Sigmoid colon (tissue), 4 donors: ENCODE data around the gene POU6F2.

Source experiments
- CTCF ChIP-seq, 4 experiments: fragments of 450-650 bp in 3 of 4; fragments of 200-600 bp in 1 of 4; IDR thresholded peaks; one replicate each; pipeline ENCODE4 v1.5.1; 2016 to 2019; ENCODE audit warnings: antibody characterized with exemption in 4 of 4, mild to moderate bottlenecking in 3 of 4, moderate library complexity in 2 of 4
- POLR2A ChIP-seq, 2 donors: fragments of 450-650 bp; IDR thresholded peaks; one replicate each; pipeline ENCODE4 v1.6.1; 2016; ENCODE audit warnings: antibody characterized with exemption in 2 of 2, mild to moderate bottlenecking in 2 of 2, moderate library complexity in 2 of 2
- POLR2AphosphoS5 ChIP-seq, 4 donors: sonication (generic); formaldehyde crosslinking; IDR thresholded peaks; one replicate each; pipeline ENCODE4 v1.6.1; 2017; ENCODE audit warnings: antibody characterized with exemption in 4 of 4

DNA sequence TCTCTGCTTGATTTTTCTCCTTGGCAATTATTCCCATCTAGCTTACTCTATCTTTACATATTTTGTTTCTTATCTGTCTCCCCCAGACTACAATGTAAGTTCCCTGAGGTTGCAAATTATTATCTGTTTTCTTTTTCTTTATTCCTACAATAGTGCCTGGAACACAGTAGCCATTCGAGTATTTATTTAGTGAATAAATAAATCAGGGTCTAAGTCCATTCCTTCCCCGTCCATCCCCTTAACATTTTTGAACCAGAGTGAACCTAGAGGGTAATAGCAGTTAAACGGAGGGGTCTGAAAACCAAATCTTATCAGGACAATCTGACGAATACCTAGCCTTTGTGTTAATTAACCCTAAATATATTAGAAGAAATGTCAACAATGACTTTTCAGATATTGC is 335.7 kb downstream of the POU6F2 start:
- TF ChIP-seq CTCF (IDR thresholded peaks at IDR 0.05) (no peak), POLR2A (IDR thresholded peaks at IDR 0.05) (no peak), POLR2AphosphoS5 (IDR thresholded peaks at IDR 0.05) (no peak)
